Measurements from ENCODE around the gene DEPP1. TPM values are rescaled to one million over a fixed set of nuclear protein-coding genes. Genes with fewer than 3 reads are reported as not detected.

The DEPP1 gene
- total and polyA plus RNA-seq, 10 of the 15 experiments (the other 5 are each of a cell fraction or from before 2014, with no cell fraction given) = 1.7 to 12.1 (median 7.3) TPM

- no peak for TF ChIP-seq JUND (IDR thresholded peaks at IDR 0.05; ENCODE audit: low read depth, low read length)
- TF ChIP-seq MYB (IDR thresholded peaks at IDR 0.05; ENCODE audit: borderline replicate concordance, low read depth, low read length) = no peak
- TF ChIP-seq SREBF1 (IDR thresholded peaks at IDR 0.05; ENCODE audit: low read length) = no peak
- TF ChIP-seq NFXL1 (IDR thresholded peaks at IDR 0.05; ENCODE audit: borderline replicate concordance) = no peak
- TF ChIP-seq E4F1 (IDR thresholded peaks at IDR 0.05; ENCODE audit: borderline replicate concordance, partially characterized antibody) = no peak
- TF ChIP-seq ZBTB4 (CRISPR knock-in tag; IDR thresholded peaks at IDR 0.05) = no peak
- TF ChIP-seq USF2 (IDR thresholded peaks at IDR 0.05; ENCODE audit: borderline replicate concordance, low read depth, low read length) = no peak
- no peak for TF ChIP-seq ZBTB11 (CRISPR knock-in tag; IDR thresholded peaks at IDR 0.05)
- TF ChIP-seq RAD51 (IDR thresholded peaks at IDR 0.05) = no peak
- no peak for TF ChIP-seq NR2C2 (IDR thresholded peaks at IDR 0.05; ENCODE audit: borderline replicate concordance, control insufficient read depth, insufficient read length, low read depth)
- TF ChIP-seq FOXM1 (IDR thresholded peaks at IDR 0.05; ENCODE audit: low read depth, low read length) = no peak
- TF ChIP-seq BHLHE40 (IDR thresholded peaks at IDR 0.05; ENCODE audit: borderline replicate concordance in 1 of 2, low read depth in 2 of 2, low read length in 1 of 2) = peak; percentile 44 to 51; a peak in 2 of 4 replicates
- no peak for TF ChIP-seq CBX3 (IDR thresholded peaks at IDR 0.05; ENCODE audit: borderline replicate concordance, low read depth)
- no peak for TF ChIP-seq YY1 (IDR thresholded peaks at IDR 0.05; ENCODE audit: low read depth, low read length)
- TF ChIP-seq CEBPB (IDR thresholded peaks at IDR 0.05; ENCODE audit: borderline replicate concordance in 1 of 2, low read depth in 2 of 2, low read length in 2 of 2) = no peak
- TF ChIP-seq CHD2 (IDR thresholded peaks at IDR 0.05; ENCODE audit: borderline replicate concordance, low read depth, low read length) = no peak
- TF ChIP-seq CBX5 (IDR thresholded peaks at IDR 0.05; ENCODE audit: low read depth) = no peak
- peak; percentile 29 for TF ChIP-seq SP1 (IDR thresholded peaks at IDR 0.05; ENCODE audit: low read depth, low read length)
- TF ChIP-seq MXI1 (IDR thresholded peaks at IDR 0.05; ENCODE audit: low read depth, low read length) = no peak
- TF ChIP-seq SRF (IDR thresholded peaks at IDR 0.05; ENCODE audit: low read depth in 2 of 2, low read length in 2 of 2) = peak; percentile 42 to 86; a peak in 3 of 4 replicates
Measured at GRCh38 chr10:44978570-44979280, at the start of gene DEPP1 (continued).
